HG03342 (cell line): ENCODE results near the gene AKIP1.
A peak's percentile ranks its signal among the peaks of the same experiment; 100 is the strongest.
"Not testable (repeated sequence)": the region's sequence is repeated elsewhere in the genome, so short reads cannot be mapped to it uniquely, and the experiment has no call there.

ENCODE experiments used
- ATAC-seq: cut with Tn5 transposase; IDR thresholded peaks from one replicate; pipeline ENCODE4 v1.9.1; 2021; ENCODE audit warnings: mild to moderate bottlenecking, moderate library complexity; ENCODE audit not compliant: unreplicated experiment

Gene AKIP1, protein sequence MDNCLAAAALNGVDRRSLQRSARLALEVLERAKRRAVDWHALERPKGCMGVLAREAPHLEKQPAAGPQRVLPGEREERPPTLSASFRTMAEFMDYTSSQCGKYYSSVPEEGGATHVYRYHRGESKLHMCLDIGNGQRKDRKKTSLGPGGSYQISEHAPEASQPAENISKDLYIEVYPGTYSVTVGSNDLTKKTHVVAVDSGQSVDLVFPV

DNA sequence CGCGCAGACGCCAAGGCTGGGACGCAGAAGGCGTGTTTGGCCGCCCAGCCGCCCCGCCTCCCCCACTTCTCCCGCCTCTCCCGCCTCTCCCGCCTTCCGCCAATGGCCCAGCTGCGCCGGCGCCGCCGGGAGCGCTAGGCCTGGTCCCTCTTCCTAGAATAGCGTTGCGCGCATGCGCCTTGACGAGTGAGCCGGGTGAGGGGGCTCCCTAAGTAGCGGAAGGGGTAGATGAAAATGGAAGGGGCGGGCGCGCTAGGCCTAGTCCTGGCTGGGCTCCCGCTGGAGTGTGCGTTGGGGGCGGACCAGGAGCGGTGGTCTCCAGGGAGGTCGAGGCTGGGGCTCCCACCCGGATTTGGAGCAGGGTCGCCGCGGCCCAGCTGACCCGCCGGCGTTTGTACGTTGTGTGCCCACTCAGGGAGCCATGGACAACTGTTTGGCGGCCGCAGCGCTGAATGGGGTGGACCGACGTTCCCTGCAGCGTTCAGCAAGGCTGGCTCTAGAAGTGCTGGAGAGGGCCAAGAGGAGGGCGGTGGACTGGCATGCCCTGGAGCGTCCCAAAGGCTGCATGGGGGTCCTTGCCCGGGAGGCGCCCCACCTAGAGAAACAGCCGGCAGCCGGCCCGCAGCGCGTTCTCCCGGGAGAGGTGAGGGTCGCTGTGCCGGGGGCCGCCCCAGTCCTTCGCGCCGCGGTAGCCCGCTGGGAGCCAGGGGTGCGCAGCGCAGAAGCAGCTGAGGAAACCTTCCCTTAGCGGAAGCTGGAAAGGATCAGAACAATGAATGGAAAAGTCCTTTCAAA lies at the start of gene AKIP1:
Gene AKIP1, plus strand, starts transcription at position 161 of the 795 bp plus-strand sequence. Its CDS starts 261 bp downstream, at position 422.
- peak; percentile 58 for ATAC-seq

DNA sequence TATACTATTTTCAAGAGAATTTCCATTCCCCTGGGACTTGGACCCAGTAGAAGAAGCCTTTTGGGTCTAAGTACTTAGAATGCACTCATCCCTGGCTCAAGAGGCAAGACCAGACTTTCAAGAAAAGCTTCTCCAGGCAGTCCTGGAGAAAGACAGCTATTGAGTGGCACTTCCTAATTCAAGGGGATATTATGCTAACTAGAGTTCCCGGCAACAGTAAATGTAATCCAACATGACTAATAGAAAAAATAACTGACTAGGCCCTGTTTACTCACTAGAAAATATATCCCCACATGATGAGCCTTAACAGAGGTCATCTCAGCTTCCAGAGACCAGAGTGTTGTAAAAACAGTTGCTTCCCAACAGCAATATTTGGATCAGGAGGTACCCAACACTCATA lies 47.2 kb upstream of the AKIP1 start:
- no peak for ATAC-seq

DNA sequence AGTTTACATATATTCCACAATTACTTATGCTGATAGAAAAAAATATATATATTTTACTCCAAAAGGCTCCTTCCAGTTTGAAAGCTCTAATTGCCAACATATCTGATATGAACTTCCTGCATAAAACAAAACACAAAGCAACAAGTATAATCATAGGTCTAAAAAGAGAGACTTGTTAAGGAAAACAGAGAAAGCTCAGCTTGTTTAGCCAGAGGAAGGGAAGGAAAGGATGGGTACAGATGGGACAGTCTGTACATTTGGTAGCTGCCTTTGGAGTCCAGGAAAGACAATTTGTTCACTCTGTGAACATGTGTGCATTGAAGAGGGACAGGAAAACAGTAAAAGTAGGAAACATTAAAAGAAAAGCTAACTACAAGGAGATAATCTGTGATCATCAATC lies 45.7 kb upstream of the AKIP1 start:
- no peak for ATAC-seq

DNA sequence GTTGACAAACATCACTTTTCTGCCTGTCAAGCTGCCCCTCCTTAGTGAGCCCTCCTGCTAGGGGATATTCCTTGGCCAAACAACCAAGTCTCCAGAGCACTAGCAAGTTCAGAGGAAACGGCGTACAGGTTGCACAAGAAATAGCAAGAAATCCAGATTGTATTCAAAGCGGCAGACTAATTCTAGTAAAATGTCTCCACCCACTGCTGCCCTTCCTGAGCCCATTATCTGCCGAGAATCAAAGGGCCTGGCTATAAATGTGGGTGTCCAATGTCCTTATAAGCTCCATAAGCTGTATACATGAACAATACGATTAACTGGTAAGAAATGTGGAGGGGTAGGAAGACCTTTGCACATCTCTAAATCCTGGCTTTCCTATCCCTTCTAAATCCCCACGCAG lies 44.0 kb upstream of the AKIP1 start:
- no peak for ATAC-seq

DNA sequence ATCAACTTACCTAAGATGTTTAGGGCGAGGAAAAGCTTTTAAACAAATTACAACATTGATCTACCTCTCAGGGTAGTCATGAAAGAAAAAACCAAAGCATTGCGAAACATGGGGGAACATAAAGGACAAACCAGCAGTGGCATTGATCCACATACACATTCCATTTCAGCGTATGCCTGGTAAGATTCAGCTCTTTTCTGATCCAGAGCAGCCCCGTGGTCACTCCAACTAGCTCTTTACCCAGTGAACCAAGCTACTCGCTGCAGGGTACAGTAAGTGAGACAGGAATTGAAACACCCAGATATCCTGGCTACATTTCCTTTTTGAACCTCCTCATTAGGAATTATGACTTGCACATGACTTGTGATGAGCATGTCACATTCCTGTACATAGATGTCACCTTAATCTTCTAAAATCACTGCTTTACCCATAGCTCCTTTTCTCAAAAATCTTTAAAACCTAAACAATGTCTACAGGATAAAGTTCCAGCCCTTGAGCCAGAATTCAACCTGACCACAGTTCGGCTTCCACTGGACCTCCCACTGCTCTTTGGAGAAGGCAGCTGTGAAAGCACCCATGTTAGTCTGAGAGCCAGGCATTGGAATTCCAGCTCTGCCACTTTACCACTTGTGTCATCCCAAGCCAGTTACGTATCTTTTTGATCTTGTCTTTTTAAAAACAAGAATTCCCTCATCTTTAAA lies 42.9 kb upstream of the AKIP1 start:
- ATAC-seq, result no peak

DNA sequence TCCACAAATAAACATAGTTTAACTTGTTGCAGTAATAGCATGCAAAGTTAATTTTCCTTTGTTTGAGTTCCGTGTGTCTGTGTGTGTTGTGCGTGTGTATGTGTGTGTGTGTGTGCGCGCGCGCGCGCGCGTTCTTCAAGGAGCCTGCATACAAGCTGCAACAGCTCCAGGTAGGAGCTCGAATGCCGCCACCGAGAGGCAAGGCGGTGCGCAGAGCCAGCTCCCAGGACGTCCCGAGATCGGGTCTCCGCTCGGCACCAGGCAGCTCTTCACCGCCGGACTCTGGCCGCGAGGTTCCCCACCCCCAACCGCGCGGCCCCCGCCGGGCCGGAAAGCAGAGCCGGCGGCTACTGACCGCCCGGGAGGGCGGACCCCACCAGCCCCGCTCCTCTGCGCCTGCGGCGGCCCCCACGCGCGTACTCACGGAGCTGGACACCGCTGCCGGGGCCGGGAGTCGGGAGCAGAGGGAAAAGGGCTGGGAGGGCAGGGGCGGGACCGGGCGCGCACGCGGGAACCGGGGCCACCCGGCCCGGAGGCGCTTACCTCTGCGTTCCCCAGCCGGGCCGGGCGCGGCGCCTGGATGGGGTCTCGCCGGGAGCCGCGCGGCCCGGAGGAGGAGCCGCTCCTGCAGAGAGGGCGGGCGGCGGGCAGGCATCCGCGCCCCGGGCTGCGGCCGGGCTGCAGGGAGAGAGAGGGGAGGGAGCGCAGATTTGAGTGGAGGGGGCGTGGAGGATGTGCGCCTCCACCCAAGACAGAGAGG lies 40.4 kb upstream of the AKIP1 start:
- no peak for ATAC-seq

DNA sequence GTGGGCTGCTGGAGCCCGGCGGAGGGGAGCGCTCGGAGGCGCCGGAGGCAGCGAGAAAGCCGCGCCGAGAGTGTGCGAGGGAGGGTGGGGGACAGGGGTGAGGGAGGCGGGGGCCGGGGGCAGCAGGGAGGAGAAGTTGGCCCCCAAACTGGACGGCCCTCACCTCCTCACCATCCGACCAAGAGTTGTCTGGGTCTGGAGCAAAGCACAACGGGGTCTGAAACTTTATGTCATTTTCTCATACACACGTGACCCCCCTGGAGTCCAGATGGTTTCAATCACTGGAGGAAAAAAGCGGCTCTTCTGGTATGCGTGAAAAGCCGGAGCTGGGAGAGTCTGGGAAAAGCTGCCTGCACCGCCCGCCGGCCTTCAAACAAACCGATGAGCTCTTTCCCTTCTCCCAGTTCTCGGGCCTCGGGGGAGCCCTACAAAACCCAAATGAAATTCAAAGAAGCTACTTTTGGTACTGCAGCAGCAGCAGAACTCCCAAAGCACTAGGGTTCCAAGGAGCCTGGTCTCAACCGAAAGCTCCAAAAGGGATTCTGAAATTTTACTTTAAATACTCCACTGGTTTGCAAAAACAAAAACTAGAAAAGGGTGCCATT lies 39.7 kb upstream of the AKIP1 start:
- ATAC-seq, result no peak

DNA sequence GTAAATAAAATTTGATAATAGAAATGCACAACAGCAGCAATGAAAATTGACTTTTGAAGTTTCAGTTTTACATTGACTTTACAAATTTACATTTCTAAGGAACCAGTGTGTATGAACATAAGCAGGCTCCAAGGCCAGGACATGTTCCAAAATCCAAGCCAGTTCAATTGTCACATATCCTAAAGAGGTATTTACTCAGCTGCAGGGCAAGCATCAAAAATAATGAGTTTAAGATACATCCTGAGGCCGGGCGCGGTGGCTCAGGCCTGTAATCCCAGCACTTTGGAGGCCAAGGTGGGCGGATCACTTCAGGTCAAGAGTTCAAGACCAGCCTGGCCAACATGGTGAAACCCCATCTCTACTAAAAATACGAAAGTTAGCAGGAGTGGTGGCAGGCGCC lies 39.0 kb upstream of the AKIP1 start:
- ATAC-seq, result no peak

DNA sequence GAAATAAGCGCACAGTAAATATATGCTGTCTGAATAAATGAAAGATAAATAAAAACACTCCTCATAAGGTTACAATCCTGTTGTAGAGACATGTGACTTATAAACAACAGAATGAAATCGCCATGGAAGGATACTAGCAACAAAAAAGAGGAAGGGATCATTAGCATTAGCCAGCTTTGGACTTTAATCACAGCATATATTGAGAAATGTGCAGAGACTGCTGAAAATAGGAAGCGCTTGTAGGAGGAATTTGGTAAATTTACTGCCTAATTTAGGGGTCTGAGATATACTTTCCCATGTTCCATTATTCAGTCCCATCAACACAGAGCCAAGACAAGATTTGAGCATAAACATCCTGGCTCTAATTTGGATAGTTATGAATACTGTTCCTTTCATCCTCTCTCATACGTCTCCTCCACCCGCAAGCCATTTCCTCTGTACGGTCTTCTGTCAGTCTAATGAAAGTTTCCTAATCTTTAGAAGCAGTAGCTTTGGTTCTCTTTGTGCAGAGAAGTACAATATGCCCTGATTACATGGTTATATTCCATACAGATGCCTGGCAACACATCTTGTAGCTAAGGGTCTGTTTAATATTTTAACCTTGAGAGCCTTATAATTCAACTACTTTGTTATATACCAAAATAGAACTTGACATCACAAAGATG lies 37.1 kb upstream of the AKIP1 start:
- no peak for ATAC-seq

DNA sequence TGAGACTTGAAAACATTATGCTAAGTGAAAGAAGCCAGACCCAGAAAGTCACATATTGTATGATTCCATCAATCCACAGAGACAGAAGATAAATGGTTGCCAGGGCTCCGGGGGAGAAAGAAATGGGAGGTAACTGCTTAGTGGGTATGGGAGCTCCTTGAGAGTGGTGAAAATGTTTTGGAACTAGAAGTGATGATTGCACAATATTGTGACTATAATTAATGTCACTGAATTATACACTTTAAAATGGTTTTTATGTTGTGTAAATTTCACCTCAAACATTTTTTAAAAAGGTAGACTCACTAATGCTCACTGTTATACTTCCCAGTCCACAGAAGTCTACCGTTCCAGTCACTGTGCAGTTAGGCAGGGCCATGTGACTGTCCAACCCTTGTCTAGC lies 32.2 kb upstream of the AKIP1 start:
- no peak for ATAC-seq

DNA sequence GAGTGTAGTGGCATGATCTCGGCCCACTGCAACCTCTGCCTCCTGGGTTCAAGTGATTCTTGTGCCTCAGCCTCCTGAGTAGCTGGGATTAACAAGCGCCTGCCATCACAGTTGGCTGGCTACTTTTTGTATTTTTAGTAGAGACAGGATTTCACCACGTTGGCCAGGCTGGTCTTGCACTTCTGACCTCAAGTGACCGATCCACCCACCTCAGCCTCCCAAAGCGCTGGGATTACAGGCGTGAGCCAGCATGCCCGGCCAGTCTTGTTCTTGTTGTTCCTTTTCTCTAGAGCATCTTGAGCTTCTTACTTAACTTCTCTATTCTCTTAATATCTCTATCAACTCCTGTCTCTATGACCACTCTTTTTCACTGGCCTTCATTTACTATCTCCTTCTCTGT lies 29.4 kb upstream of the AKIP1 start:
- not testable (repeated sequence) for ATAC-seq

DNA sequence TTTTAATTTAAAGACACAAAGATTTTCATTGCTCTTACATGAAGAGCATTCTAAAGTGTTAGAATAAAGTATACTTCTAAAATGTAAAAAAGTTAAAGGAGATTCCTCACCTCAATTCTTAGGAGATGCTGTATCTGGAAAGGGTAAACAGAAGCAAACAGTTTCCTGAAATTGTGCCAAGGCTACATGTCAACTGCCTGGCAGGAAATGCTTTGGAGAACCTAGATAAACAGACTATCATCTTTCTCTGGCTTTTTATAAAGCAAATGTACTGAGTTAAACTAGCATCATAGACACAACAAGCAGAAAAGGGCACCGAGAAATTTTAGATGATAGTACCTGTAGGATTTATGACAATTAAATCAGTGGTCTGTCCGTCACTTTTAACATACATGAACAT lies 24.7 kb upstream of the AKIP1 start:
- ATAC-seq, result no peak

DNA sequence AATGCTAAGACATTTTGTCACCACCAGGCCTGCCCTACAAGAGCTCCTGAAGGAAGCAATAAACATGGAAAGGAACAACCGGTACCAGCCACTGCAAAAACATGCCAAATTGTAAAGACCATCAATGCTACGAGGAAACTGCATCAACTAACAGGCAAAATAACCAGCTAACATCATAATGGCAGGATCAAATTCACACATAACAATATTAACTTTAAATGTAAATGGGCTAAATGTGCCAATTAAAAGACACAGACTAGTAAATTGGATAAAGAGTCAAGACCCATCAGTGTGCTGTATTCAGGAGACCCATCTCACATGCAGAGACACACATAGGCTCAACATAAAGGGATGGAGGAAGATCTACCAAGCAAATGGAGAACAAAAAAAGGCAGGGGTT lies 19.8 kb upstream of the AKIP1 start:
- not testable (repeated sequence) for ATAC-seq

DNA sequence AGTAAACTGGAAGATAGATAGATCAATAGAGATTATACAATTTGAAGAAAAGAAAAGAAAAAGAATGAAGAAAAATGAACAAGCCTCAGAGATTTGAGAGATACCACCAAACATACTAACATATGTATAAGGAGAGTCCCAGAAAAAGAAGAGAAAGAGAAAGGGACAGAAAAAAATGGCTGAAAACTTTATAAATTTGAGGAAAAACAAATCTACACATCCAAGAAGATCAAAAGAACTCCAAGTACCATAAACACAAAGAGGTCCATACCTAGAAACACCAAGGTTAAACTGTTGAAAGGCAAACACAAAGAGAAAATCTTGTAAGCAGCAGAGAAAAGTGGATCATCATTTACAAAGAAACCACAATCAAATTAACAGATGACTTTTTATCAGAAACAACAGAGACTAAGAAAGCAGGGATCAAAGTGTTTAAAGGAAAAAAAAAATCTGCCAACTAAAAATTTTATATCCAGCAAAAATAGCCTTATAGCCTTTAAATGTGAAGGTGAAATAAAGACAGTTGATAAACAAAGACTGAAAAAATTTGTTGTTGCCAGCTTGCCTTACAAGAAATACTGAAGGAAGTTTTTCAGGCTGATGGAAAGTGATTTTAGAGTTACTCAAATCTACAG lies 11.8 kb upstream of the AKIP1 start:
- no peak for ATAC-seq

DNA sequence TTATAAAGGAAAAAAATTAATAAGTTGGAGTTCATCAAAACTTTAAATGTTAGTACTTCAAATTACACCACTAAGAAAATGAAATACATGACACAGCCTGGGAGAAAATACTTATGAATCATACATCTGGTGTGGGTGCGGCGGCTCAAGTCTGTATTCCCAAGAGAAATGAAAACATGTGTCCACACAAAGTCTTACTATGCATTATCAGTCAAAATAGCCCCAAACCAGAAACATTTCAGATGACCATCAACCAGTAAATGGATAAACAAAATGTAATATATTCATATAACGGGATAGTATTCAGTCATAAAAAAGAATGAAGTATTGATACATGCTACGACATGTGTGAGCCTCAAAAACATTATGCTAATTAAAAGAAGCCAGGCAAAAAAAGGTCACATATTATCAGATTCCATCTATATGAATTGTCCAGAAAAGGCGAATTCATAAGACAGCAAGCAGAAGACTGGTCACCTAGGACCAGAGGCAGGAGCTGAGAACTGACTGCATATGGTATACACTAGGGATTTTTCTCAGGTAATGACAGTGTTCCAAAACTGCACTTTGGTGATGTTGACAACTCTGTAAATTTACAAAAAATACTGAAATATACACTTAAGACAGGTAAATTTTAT lies 5.3 kb upstream of the AKIP1 start:
- no peak for ATAC-seq

DNA sequence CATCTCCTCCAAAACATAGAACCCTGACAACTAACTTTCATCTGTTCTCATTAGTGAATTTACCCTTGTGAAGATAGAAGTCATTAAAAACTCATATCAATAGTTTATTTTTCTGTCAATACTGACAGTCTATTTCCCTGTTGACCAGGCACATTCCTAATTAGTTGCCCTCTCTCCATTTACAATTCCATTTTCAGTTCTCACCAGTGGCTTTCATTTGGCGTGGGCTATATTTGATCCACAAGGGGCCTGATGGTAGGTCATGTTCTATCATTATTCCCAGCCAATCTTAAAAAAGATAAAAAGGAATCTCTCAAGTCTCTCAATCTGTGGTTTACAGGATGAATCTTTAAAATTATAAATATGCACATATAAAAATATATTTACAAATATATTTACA lies 3.9 kb upstream of the AKIP1 start:
- no peak for ATAC-seq

DNA sequence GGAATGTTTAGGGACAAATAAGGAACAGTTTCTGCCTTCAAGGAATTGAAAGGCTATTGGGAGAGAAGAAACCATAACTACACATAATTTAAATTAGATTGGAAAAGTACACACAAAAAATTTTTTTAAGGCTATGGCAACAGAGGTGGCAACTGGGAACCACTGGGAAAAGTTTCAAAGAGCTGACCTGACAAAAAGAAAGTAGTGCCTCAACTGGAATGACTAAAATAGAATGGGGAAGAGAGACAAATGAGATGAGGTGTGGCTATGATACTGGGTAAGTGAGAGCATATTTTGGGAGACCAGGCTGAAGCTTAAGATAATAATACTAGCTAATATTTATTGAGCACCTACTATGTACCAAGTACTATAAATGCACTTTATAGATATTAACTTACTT lies 2.9 kb upstream of the AKIP1 start:
- no peak for ATAC-seq

DNA sequence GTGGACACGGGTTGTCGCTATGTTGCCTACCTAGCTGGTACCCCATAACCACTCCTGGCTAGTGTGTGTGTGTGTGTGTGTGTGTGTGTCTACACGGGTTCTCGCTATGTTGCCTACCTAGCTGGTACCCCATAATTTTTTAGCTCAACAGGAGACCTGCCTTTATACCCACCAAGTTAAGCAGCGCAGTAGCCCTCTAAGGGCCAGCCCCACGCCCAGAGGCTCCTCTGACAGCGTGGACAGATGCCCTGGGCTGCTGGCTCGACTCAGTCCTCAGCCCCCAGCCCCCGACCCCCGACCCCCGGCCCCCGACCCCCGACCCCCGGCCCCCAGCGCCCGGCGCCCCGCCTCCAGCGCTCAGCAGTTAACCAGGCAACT lies 351 bp upstream of the AKIP1 start:
- peak; percentile 3 for ATAC-seq

DNA sequence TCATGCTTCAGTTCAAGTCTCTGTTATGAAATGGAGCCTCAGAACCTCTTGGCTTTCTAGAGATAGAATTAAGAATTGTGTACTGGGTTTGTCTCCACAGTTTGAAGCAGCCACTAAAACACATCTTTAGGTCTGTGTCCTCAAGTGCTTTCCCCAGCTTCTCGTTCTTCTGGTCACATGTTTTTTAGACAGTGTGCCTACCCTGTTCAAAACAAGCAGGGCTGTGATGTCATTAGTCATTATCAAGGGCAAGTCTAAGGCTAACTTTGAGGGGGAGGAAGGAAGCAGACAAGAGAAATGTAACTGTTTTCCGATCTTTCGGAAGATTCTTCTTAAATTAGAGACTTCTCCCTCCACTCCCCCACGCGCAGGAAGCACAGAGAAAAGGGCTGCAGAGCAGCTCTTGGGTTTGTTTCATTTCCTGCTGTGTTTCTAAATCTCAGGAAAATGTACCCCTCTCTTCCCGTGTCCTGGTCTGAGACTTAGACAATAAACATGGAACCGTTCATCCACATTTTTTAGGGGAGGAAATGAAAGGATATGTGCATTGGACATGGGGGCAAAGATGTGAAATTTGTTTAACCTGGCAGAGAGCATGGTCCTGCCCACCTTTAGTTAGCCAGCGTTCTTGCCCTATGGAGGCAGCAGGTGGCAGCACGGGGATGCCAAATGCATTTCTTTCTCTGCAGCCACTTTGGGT lies 3.1 kb downstream of the AKIP1 start:
- ATAC-seq, result no peak
